Keratinocyte (primary cell): ENCODE measurements around the gene S100PBP. TPM values are rescaled to one million over a fixed set of nuclear protein-coding genes. Genes with fewer than 3 reads are reported as not detected.
A peak's percentile ranks its signal among the peaks of the same experiment; 100 is the strongest.

Experiments
- DNase-seq: peaks from one replicate; pipeline ENCODE4 v3.0.0-alpha.2; 2011; ENCODE audit warnings: low read depth, missing footprints, low spot score
- FAIRE-seq: peaks from 2 replicates; lab custom pipeline; 2011; peaks lifted over from hg19 to GRCh38; lab: Jason Lieb, UNC
- H2AFZ ChIP-seq: 2 replicates; pipeline ENCODE4 v1.6.0; 2012; ENCODE audit warnings: low read length, control low read depth, inconsistent platforms; ENCODE audit not compliant: control insufficient read depth
- H3K27ac ChIP-seq: 2 replicates; pipeline ENCODE4 v1.5.1; 2011; ENCODE audit warnings: low read length; ENCODE audit not compliant: control insufficient read depth, insufficient read depth
- H3K27me3 ChIP-seq: 3 replicates; pipeline ENCODE4 v1.6.0; 2011; ENCODE audit warnings: low read length; ENCODE audit not compliant: control insufficient read depth, insufficient read depth; ENCODE audit errors: extremely low read depth
- H3K36me3 ChIP-seq, 2 experiments: 2 replicates in 1 of 2; 3 replicates in 1 of 2; pipeline ENCODE4 v1.5.1; 2011; ENCODE audit warnings: low read length in 2 of 2, mild to moderate bottlenecking in 1 of 2; ENCODE audit not compliant: control insufficient read depth in 2 of 2, insufficient read depth in 2 of 2; ENCODE audit errors: extremely low read depth in 1 of 2
- H3K4me1 ChIP-seq: 3 replicates; pipeline ENCODE4 v1.5.1; 2011; ENCODE audit warnings: low read length; ENCODE audit not compliant: control insufficient read depth, insufficient read depth; ENCODE audit errors: extremely low read depth
- H3K4me2 ChIP-seq: 3 replicates; pipeline ENCODE4 v1.6.0; 2011; ENCODE audit warnings: low read depth, low read length; ENCODE audit not compliant: control insufficient read depth, insufficient read depth; ENCODE audit errors: extremely low read depth
- H3K4me3 ChIP-seq, 3 experiments: fragments of 200-600 bp in 1 of 3; sonication (generic) in 1 of 3; 2 replicates in 2 of 3; 3 replicates in 1 of 3; pipeline ENCODE4 v1.5.1; 2011 to 2016; ENCODE audit warnings: low read length in 3 of 3, mild to moderate bottlenecking in 3 of 3, control low read depth in 2 of 3, inconsistent platforms in 1 of 3, low read depth in 1 of 3, mixed read lengths in 1 of 3, mixed run types in 1 of 3, moderate library complexity in 1 of 3; ENCODE audit not compliant: control insufficient read depth in 2 of 3, insufficient read depth in 2 of 3; ENCODE audit errors: extremely low read depth in 1 of 3
- H3K79me2 ChIP-seq: 2 replicates; pipeline ENCODE4 v1.6.0; 2012; ENCODE audit warnings: low read length; ENCODE audit not compliant: control insufficient read depth, insufficient read depth
- H3K9ac ChIP-seq: 3 replicates; pipeline ENCODE4 v1.6.0; 2011; ENCODE audit warnings: low read length; ENCODE audit not compliant: control insufficient read depth, insufficient read depth; ENCODE audit errors: extremely low read depth
- H3K9me1 ChIP-seq: 3 replicates; pipeline ENCODE4 v1.6.0; 2011; ENCODE audit warnings: low read length; ENCODE audit not compliant: control insufficient read depth, insufficient read depth; ENCODE audit errors: extremely low read depth
- H3K9me3 ChIP-seq: 2 replicates; pipeline ENCODE4 v1.5.1; 2012; ENCODE audit warnings: low read depth, low read length; ENCODE audit not compliant: control insufficient read depth
- H4K20me1 ChIP-seq: 3 replicates; pipeline ENCODE4 v1.6.0; 2011; ENCODE audit warnings: low read length; ENCODE audit not compliant: control insufficient read depth, insufficient read depth; ENCODE audit errors: extremely low read depth
- EZH2 ChIP-seq: IDR thresholded peaks from one replicate; pipeline ENCODE4 v1.6.1; 2012; ENCODE audit warnings: inconsistent platforms, mild to moderate bottlenecking, low read length, moderate library complexity
- dilution Hi-C: fragments of 300-500 bp; cut with MboI; formaldehyde crosslinking; loops from one replicate; pipeline ENCODE4 v1.7.0; 2020; ENCODE audit warnings: low sequenced_read_pairs; ENCODE audit not compliant: extremely low pct_ligation_motif_present
- polyA plus RNA-seq, 5 experiments: library from polyadenylated mRNA; depleted of rRNA in 3 of 5; stranded (reverse) in 3 of 5; stranded (forward) in 1 of 5; unstranded in 1 of 5; fragments of >200 nt; gene quantifications; 1 replicate in 1 of 5; 2 replicates in 3 of 5; 3 replicates in 1 of 5; pipeline versions ENCODE4 v1.2.1 to v1.2.3, GENCODE V29; 2011 to 2012; ENCODE audit warnings: missing spikeins in 2 of 5, low read depth in 1 of 5, low replicate concordance in 1 of 5
- TF ChIP-seq, protein P1 (sequence below), 3 experiments: IDR thresholded peaks in 1 of 3; conservative IDR thresholded peaks in 1 of 3; optimal IDR thresholded peaks in 1 of 3; 2 replicates in 2 of 3; 3 replicates in 1 of 3; pipeline versions ENCODE3 to v1.5.1; 2011; ENCODE audit warnings: low read length in 3 of 3, mild to moderate bottlenecking in 3 of 3, moderate library complexity in 2 of 3, control low read depth in 1 of 3, inconsistent platforms in 1 of 3; ENCODE audit not compliant: insufficient read depth in 2 of 3; ENCODE audit errors: extremely low read depth in 1 of 3

The S100PBP gene
- polyA plus RNA-seq, 1 donor (not counting 4 experiments of a cell fraction or from before 2014, with no cell fraction given) = 29.0 TPM

DNA sequence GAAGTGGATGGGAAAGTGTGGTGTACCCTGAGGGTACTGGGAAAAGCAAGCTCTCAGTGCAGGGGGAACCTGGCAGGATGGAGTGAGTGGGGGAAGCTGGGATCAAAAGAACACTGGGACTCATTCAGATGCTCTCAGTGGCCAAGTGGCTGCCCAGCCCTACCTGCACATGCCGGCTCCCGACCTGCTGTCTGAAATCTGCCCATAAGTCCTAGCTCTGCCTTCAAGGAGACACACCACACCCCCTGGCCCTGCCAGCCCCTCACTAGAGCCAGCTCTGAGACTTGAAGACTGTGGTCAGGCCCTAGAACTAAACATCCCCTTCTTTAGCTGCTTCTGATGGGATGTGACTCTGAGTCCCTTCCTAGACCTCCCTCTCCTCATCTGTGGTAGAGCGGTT, 81.5 kb downstream of the S100PBP start:
- FAIRE-seq (peak; percentile 39), DNase-seq (no peak)
- Histone ChIP-seq H3K79me2 (peaks cover 9% of the 10 kb centered on the region), H3K9me1 (no peaks in the 10 kb centered on the region), H4K20me1 (no peaks in the 10 kb centered on the region), H3K36me3 (peaks cover 2 to 19% of the 10 kb centered on the region in 2 experiments), H2AFZ (no peak overlapping the region), H3K27ac (no peak overlapping the region), H3K9me3 (no peaks in the 10 kb centered on the region), H3K4me3 (no peak overlapping the region), H3K9ac (no peak overlapping the region), H3K4me2 (no peak overlapping the region), H3K4me1 (peaks cover 32% of the 10 kb centered on the region), H3K27me3 (no peaks in the 10 kb centered on the region)
- TF ChIP-seq, protein P1, sequence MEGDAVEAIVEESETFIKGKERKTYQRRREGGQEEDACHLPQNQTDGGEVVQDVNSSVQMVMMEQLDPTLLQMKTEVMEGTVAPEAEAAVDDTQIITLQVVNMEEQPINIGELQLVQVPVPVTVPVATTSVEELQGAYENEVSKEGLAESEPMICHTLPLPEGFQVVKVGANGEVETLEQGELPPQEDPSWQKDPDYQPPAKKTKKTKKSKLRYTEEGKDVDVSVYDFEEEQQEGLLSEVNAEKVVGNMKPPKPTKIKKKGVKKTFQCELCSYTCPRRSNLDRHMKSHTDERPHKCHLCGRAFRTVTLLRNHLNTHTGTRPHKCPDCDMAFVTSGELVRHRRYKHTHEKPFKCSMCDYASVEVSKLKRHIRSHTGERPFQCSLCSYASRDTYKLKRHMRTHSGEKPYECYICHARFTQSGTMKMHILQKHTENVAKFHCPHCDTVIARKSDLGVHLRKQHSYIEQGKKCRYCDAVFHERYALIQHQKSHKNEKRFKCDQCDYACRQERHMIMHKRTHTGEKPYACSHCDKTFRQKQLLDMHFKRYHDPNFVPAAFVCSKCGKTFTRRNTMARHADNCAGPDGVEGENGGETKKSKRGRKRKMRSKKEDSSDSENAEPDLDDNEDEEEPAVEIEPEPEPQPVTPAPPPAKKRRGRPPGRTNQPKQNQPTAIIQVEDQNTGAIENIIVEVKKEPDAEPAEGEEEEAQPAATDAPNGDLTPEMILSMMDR (optimal IDR thresholded peaks at IDR 0.05 in 1 of 3, IDR thresholded peaks at IDR 0.05 in 1 of 3, conservative IDR thresholded peaks at IDR 0.05 in 1 of 3; ENCODE audit: extremely low read depth in 1 of 3, insufficient read depth in 2 of 3, low read length in 3 of 3) = no peak
- TF ChIP-seq EZH2 = no peak
- dilution Hi-C loops = no loop called here

DNA sequence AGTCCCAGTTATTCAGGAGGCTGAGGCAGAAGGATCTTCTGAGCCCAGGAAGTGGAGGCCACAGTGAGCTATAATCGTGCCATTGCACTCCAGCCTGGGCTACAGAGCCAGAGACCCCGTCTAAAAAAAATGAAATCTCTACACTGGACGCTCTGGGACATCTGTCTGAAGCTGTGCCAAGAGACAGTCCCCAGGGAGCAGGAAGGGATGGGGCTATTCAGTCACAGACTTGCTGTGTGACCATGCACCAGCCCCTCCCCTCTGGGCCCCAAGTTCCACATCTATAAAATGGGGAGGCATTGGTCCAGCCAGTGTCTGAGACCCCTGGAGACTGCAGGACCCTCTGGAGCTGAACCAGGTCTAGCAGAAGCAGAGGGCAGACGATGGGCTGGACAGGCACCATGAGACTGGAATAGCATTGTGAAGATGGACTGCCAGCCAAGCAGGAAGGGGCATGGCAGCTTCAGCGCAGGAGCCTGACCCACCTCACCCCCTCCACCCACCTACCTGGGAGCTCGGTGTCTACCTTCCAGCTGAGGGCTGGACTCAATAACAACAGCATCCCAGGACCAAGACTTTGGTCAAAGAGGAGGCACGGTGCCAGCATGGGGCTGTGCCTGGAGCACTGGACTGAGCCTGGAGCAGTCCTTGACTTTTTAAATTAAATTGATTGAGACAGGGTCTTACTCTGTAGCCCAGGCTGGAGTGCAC, 82.3 kb downstream of the S100PBP start:
- H3K79me2 ChIP-seq = peaks cover 9% of the 10 kb centered on the region
- peak overlapping the region; percentile 90 for H3K4me2 ChIP-seq
- no peak for TF ChIP-seq EZH2
- TF ChIP-seq, protein P1 (optimal IDR thresholded peaks at IDR 0.05 in 1 of 3, IDR thresholded peaks at IDR 0.05 in 1 of 3, conservative IDR thresholded peaks at IDR 0.05 in 1 of 3; ENCODE audit: extremely low read depth in 1 of 3, insufficient read depth in 2 of 3, low read length in 3 of 3) = no peak
- peak overlapping the region; percentile 84 for H3K9ac ChIP-seq
- H3K9me1 ChIP-seq = no peaks in the 10 kb centered on the region
- H3K36me3 ChIP-seq = peaks cover 2 to 19% of the 10 kb centered on the region in 2 experiments
- no peak for FAIRE-seq
- dilution Hi-C loops = no loop called here
- DNase-seq = no peak
- H4K20me1 ChIP-seq = no peaks in the 10 kb centered on the region
- peak overlapping the region in 2 of 3 experiments; percentile 83 to 84 for H3K4me3 ChIP-seq
- H3K27ac ChIP-seq = no peak overlapping the region
- no peaks in the 10 kb centered on the region for H3K9me3 ChIP-seq
- peaks cover 32% of the 10 kb centered on the region for H3K4me1 ChIP-seq
- H2AFZ ChIP-seq = no peak overlapping the region
- no peaks in the 10 kb centered on the region for H3K27me3 ChIP-seq
